NCI-H526 treated with DMSO at 0.1 percent for 48 hours (cell line): ENCODE measurements around the gene DHX57.
"Not testable (repeated sequence)": the region's sequence is repeated elsewhere in the genome, so short reads cannot be mapped to it uniquely, and the experiment has no call there.

Experiments
- DNase-seq: peaks from one replicate; lab custom pipeline; 2025; lab: John Stamatoyannopoulos, UW

The DHX57 gene

GRCh38 chr2:38797953-38798352 lies 77.8 kb downstream of the DHX57 start:
- no peak for DNase-seq

- DNase-seq, result no peak
These were observed 78.5 kb downstream of the DHX57 start for GRCh38 chr2:38797250-38797676.

GRCh38 chr2:38795016-38795415 lies 80.7 kb downstream of the DHX57 start:
- DNase-seq, result not testable (repeated sequence)

- DNase-seq, result no peak
These were observed 81.3 kb downstream of the DHX57 start for GRCh38 chr2:38794235-38794946.

GRCh38 chr2:38793511-38793910 lies 82.2 kb downstream of the DHX57 start:
- DNase-seq, result no peak

GRCh38 chr2:38792751-38793150 lies 83.0 kb downstream of the DHX57 start:
- DNase-seq, result no peak

GRCh38 chr2:38792321-38792720 lies 83.4 kb downstream of the DHX57 start:
- not testable (repeated sequence) for DNase-seq

- no peak for DNase-seq
These were observed 84.0 kb downstream of the DHX57 start for GRCh38 chr2:38791744-38792143.

GRCh38 chr2:38789691-38790090 lies 86.0 kb downstream of the DHX57 start:
- DNase-seq, result no peak

GRCh38 chr2:38788306-38788705 lies 87.4 kb downstream of the DHX57 start:
- no peak for DNase-seq

GRCh38 chr2:38783586-38783985 lies 92.1 kb downstream of the DHX57 start:
- no peak for DNase-seq

GRCh38 chr2:38778687-38779082 lies 97.0 kb downstream of the DHX57 start:
- DNase-seq, result no peak

- DNase-seq, result no peak
These were observed 99.2 kb downstream of the DHX57 start for GRCh38 chr2:38776531-38776930.

- DNase-seq, result no peak
These were observed 99.9 kb downstream of the DHX57 start for GRCh38 chr2:38775921-38776225.

GRCh38 chr2:38775097-38775920 lies 100.4 kb downstream of the DHX57 start:
- DNase-seq, result no peak

- no peak for DNase-seq
These were observed 104.1 kb downstream of the DHX57 start for GRCh38 chr2:38771632-38772031.

GRCh38 chr2:38765551-38765950 lies 110.2 kb downstream of the DHX57 start:
- no peak for DNase-seq

GRCh38 chr2:38765149-38765548 lies 110.6 kb downstream of the DHX57 start:
- DNase-seq, result no peak

- no peak for DNase-seq
These were observed 112.0 kb downstream of the DHX57 start for GRCh38 chr2:38763728-38764127.

GRCh38 chr2:38763228-38763627 lies 112.5 kb downstream of the DHX57 start:
- no peak for DNase-seq

- DNase-seq, result not testable (repeated sequence)
These were observed 119.8 kb downstream of the DHX57 start for GRCh38 chr2:38755891-38756290.

- no peak for DNase-seq
These were observed 121.2 kb downstream of the DHX57 start for GRCh38 chr2:38754506-38754905.

- no peak for DNase-seq
These were observed 121.7 kb downstream of the DHX57 start for GRCh38 chr2:38754049-38754448.
